Left ventricle myocardium superior (tissue), 1 donor: ENCODE data around the gene KIAA1614. TPM values are rescaled to one million over a fixed set of nuclear protein-coding genes. Genes with fewer than 3 reads are reported as not detected.

Experiments
- ATAC-seq: fragments of 200-7000 bp; cut with Tn5 transposase; one replicate; pipeline ENCODE4 v1.9.1; 2020; ENCODE audit warnings: mild to moderate bottlenecking, moderate library complexity
- DNase-seq: peaks from one replicate; pipeline ENCODE4 v3.0.0-alpha.2; 2020
- intact Hi-C: fragments of 100-400 bp; cut with micrococcal nuclease; formaldehyde crosslinking; loops from one replicate; pipeline ENCODE4 v1.11.0; 2022
- total RNA-seq: library from RNA; stranded (reverse); fragmentation: NEBNext Ultra II Directional; extraction: Animal tissue kit (Norgen Biotek cat#: 25700); gene quantifications from one replicate; pipeline ENCODE4 v1.2.1, GENCODE V29; 2021
- donor health status: DM: no; HTN: yes; CAD: no; lungs with severe emphysema.

KIAA1614 gene
- total RNA-seq, 1 donor from 2014 or later: 7.0 TPM

GRCh38 chr1:180936110-180937011 is 23.7 kb downstream of the KIAA1614 start:
- no peak for ATAC-seq
- DNase-seq: no peak

GRCh38 chr1:180937012-180937372 is 24.3 kb downstream of the KIAA1614 start:
- no peak for ATAC-seq
- no peak for DNase-seq

More at GRCh38 chr1:180936110-180937011, 23.7 kb downstream of the KIAA1614 start:
- intact Hi-C loops: no loop called here

GRCh38 chr1:180937624-180938225 is 25.0 kb downstream of the KIAA1614 start:
- DNase-seq (no peak), ATAC-seq (no peak)
- intact Hi-C loops: no loop called here

More at GRCh38 chr1:180937012-180937372, 24.3 kb downstream of the KIAA1614 start:
- intact Hi-C loops: no loop called here

- intact Hi-C loops: no loop called here
- no peak for ATAC-seq
- DNase-seq: no peak
Measured at GRCh38 chr1:180939073-180939710, 26.5 kb downstream of the KIAA1614 start.

- intact Hi-C loops: no loop called here
- ATAC-seq (no peak), DNase-seq (no peak)
Measured at GRCh38 chr1:180939711-180940103, 27.0 kb downstream of the KIAA1614 start.

GRCh38 chr1:180940445-180940844 is 27.7 kb downstream of the KIAA1614 start:
- DNase-seq: no peak
- intact Hi-C loops: no loop called here
- ATAC-seq: no peak

GRCh38 chr1:180941518-180942275 is 29.0 kb downstream of the KIAA1614 start:
- intact Hi-C loops: no loop called here
- ATAC-seq: no peak
- no peak for DNase-seq

GRCh38 chr1:180945151-180945550 is 32.5 kb downstream of the KIAA1614 start:
- intact Hi-C loops: no loop called here
- ATAC-seq (no peak), DNase-seq (no peak)

- intact Hi-C loops: no loop called here
- DNase-seq (no peak), ATAC-seq (no peak)
Measured at GRCh38 chr1:180945551-180945950, 32.9 kb downstream of the KIAA1614 start.

GRCh38 chr1:180946056-180946455 is 33.4 kb downstream of the KIAA1614 start:
- no peak for DNase-seq
- intact Hi-C loops: no loop called here
- ATAC-seq: no peak

- intact Hi-C loops: no loop called here
- no peak for ATAC-seq
- DNase-seq: no peak
Measured at GRCh38 chr1:180946541-180947498, 34.1 kb downstream of the KIAA1614 start.

- intact Hi-C loops: no loop called here
- ATAC-seq: no peak
- DNase-seq: no peak
Measured at GRCh38 chr1:180947499-180947885, 34.8 kb downstream of the KIAA1614 start.

GRCh38 chr1:180947901-180948640 is 35.4 kb downstream of the KIAA1614 start:
- intact Hi-C loops: no loop called here
- ATAC-seq (peak; percentile 14), DNase-seq (peak; percentile 54)

- ATAC-seq (peak; percentile 5), DNase-seq (no peak)
- intact Hi-C loops: no loop called here
Measured at GRCh38 chr1:180948641-180949615, 36.2 kb downstream of the KIAA1614 start.

- no peak for DNase-seq
- intact Hi-C loops: no loop called here
- ATAC-seq: no peak
Measured at GRCh38 chr1:180949616-180950000, 36.9 kb downstream of the KIAA1614 start.

- no peak for DNase-seq
- intact Hi-C loops: no loop called here
- ATAC-seq: no peak
Measured at GRCh38 chr1:180950321-180950720, 37.6 kb downstream of the KIAA1614 start.
